Measurements from ENCODE around the gene ELMO1. TPM values are rescaled to one million over a fixed set of nuclear protein-coding genes. Genes with fewer than 3 reads are reported as not detected.

ELMO1 gene
- total RNA-seq, 1 donor from 2014 or later: 132 TPM

GRCh38 chr7:36984710-36985312, 463.9 kb downstream of the ELMO1 start:
- H3K4me1 Mint-ChIP-seq: peaks cover 33% of the 10 kb centered on the region

GRCh38 chr7:36984041-36984521, 464.6 kb downstream of the ELMO1 start:
- H3K9me3 Mint-ChIP-seq: no peaks in the 10 kb centered on the region
- H3K27me3 Mint-ChIP-seq: no peaks in the 10 kb centered on the region
- ChIA-PET CTCF (interaction anchor here (1.1 to 8.8 kb wide), 2 partner anchors 198 to 496 kb away, joined by 6 to 49 read pairs; no protein-coding TSS in a partner anchor), POLR2A (no interaction called here)
- peaks cover 33% of the 10 kb centered on the region for H3K4me1 Mint-ChIP-seq
- intact Hi-C loops (cut with micrococcal nuclease): no loop called here
- DNase-seq: no peak
- ATAC-seq (ENCODE audit: low read depth): no peak
- TF ChIP-seq CTCF (IDR thresholded peaks at IDR 0.05): no peak
- no peak overlapping the region for H3K4me3 Mint-ChIP-seq
- H3K36me3 Mint-ChIP-seq (ENCODE audit: low read depth): peaks cover 7% of the 10 kb centered on the region
- H3K27ac Mint-ChIP-seq: no peak overlapping the region

More at GRCh38 chr7:36984710-36985312, 463.9 kb downstream of the ELMO1 start:
- H3K4me3 Mint-ChIP-seq: no peak overlapping the region
- H3K27ac Mint-ChIP-seq: no peak overlapping the region
- DNase-seq (no peak), ATAC-seq (ENCODE audit: low read depth) (no peak)
- H3K9me3 Mint-ChIP-seq: no peaks in the 10 kb centered on the region
- H3K27me3 Mint-ChIP-seq: no peaks in the 10 kb centered on the region
- ChIA-PET CTCF (interaction anchor here (2.3 to 8.8 kb wide), 2 partner anchors 11 to 197 kb away, joined by 8 to 49 read pairs; no protein-coding TSS in a partner anchor), POLR2A (no interaction called here)
- intact Hi-C loops (cut with micrococcal nuclease): loop anchor here (5.0 kb wide), 1 partner anchor 367 kb away; no protein-coding TSS in a partner anchor
- peaks cover 5% of the 10 kb centered on the region for H3K36me3 Mint-ChIP-seq (ENCODE audit: low read depth)
- no peak for TF ChIP-seq CTCF (IDR thresholded peaks at IDR 0.05)

- no peaks in the 10 kb centered on the region for H3K27me3 Mint-ChIP-seq
- H3K4me1 Mint-ChIP-seq: peaks cover 28% of the 10 kb centered on the region
- H3K27ac Mint-ChIP-seq: no peak overlapping the region
- no peak for TF ChIP-seq CTCF (IDR thresholded peaks at IDR 0.05)
- H3K4me3 Mint-ChIP-seq: no peak overlapping the region
- H3K9me3 Mint-ChIP-seq: no peaks in the 10 kb centered on the region
- H3K36me3 Mint-ChIP-seq (ENCODE audit: low read depth): peaks cover 13% of the 10 kb centered on the region
- DNase-seq (no peak), ATAC-seq (ENCODE audit: low read depth) (no peak)
- intact Hi-C loops (cut with micrococcal nuclease): no loop called here
- ChIA-PET CTCF (interaction anchor here (8.8 kb wide), 1 partner anchor 199 kb away, joined by 49 read pairs; no protein-coding TSS in a partner anchor), POLR2A (no interaction called here)
Observed at GRCh38 chr7:36982766-36983165, 465.9 kb downstream of the ELMO1 start.

DNA sequence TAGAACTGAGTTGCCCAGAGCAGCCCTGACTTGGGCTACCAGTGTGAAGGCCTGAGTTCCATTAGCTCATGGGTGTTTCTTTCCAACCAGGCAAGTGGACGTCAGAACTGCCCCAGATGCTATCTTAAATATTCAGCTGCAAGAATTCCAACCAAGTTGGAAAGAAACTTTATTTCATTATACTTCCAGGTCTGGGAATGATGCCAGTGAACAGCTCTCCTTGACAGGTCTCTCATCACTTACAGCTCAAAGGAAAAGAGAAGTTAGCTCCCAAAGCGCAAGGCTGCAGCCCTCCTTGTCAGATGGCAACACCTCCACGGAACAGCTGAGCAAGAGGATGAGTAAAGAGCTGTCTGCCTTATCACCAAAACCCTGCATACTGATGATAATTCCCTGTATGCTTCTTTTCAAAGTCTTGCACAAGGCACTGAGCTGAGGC, 468.8 kb downstream of the ELMO1 start:
- Mint-ChIP-seq H3K9me3 (no peaks in the 10 kb centered on the region), H3K27ac (no peak overlapping the region), H3K27me3 (no peaks in the 10 kb centered on the region), H3K4me3 (no peak overlapping the region), H3K36me3 (ENCODE audit: low read depth) (peaks cover 26% of the 10 kb centered on the region), H3K4me1 (peaks cover 9% of the 10 kb centered on the region)
- POLR2A ChIA-PET: no interaction called here
- CTCF ChIA-PET: interaction anchor here (1.0 to 1.2 kb wide), 3 partner anchors 8 to 202 kb away, joined by 4 to 5 read pairs (median 4); no protein-coding TSS in a partner anchor
- intact Hi-C loops (cut with micrococcal nuclease): no loop called here
- ATAC-seq (ENCODE audit: low read depth): no peak
- no peak for DNase-seq
- TF ChIP-seq CTCF (IDR thresholded peaks at IDR 0.05): no peak

GRCh38 chr7:36978461-36978860, 470.2 kb downstream of the ELMO1 start:
- DNase-seq (no peak), ATAC-seq (ENCODE audit: low read depth) (no peak)
- ChIA-PET CTCF (no interaction called here), POLR2A (no interaction called here)
- Mint-ChIP-seq H3K27me3 (no peaks in the 10 kb centered on the region), H3K9me3 (no peaks in the 10 kb centered on the region), H3K27ac (no peak overlapping the region), H3K4me3 (no peak overlapping the region), H3K36me3 (ENCODE audit: low read depth) (peaks cover 34% of the 10 kb centered on the region), H3K4me1 (no peaks in the 10 kb centered on the region)
- intact Hi-C loops (cut with micrococcal nuclease): no loop called here
- TF ChIP-seq CTCF (IDR thresholded peaks at IDR 0.05): no peak

Measured in activated B cell treated with CpG ODN at 0.5 μM for 24 hours (primary cell).